ENCODE measurements around the gene TTLL3.

- no peak for TF ChIP-seq ZNF274 (IDR thresholded peaks at IDR 0.05; ENCODE audit: low read depth, low read length)
- TF ChIP-seq YY1 (IDR thresholded peaks at IDR 0.05; ENCODE audit: insufficient read depth, insufficient read length), result no peak
Observed at GRCh38 chr3:9765865-9766264, 44.2 kb upstream of the TTLL3 start.
